GM21717 (cell line): ENCODE measurements around the gene GLT8D2.
"Not testable (repeated sequence)": the region's sequence is repeated elsewhere in the genome, so short reads cannot be mapped to it uniquely, and the experiment has no call there.

Experiments used
- ATAC-seq: cut with Tn5 transposase; IDR thresholded peaks from one replicate; pipeline ENCODE4 v1.9.1; 2021; ENCODE audit warnings: mild to moderate bottlenecking, moderate library complexity; ENCODE audit not compliant: unreplicated experiment

The GLT8D2 gene

DNA sequence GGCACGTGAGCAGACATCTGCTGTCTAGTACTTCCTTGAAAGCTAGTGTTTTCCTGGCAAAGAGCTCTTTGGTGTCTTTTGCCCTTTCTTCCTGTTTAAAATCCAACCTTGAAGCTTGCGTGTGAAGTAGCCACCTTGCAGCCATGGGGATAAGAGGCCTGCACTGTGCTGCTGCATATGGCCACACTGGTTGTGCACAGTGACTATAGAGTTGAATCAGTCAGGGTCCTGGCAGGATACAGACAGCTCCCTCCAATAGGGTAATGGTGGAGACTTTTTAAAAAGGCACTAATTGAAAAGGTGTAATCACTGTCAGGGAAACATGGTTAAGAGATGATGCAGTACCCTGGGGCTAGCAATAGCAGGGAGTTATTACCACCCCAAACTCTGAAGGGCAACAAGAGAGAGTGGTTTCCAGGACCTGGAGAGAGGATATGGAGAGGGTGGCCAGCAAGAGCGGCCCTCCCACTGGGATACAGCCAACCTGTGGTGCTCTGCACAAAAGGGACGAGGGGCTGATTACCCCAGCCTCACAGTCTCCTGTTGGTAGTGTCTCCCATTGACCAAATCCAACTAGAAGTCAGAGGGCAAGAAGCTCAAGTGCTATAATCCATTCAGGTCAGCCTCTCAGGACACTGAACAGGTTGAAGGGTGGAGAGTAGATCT, 4.8 kb upstream of the GLT8D2 start:
- ATAC-seq = no peak

DNA sequence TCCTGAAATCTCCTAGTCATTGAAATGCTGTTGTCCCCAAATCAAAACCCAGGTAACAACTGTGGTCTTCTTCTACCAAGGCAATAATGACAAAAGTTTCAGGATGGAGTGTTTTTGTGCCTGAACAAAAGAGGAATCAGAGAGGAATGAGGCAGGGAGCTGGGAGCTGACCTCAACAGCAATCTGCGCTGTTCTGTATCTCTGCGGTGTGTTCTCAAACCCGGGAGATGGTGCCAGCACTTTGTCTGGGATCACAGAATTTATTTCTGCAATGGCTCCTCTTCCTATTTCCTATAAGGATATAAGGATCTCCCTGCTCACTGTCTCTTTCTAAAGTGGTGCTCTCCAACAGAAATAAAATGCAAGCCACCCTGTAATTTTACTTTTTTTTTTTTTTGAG, 449 bp upstream of the GLT8D2 start:
- ATAC-seq = no peak

DNA sequence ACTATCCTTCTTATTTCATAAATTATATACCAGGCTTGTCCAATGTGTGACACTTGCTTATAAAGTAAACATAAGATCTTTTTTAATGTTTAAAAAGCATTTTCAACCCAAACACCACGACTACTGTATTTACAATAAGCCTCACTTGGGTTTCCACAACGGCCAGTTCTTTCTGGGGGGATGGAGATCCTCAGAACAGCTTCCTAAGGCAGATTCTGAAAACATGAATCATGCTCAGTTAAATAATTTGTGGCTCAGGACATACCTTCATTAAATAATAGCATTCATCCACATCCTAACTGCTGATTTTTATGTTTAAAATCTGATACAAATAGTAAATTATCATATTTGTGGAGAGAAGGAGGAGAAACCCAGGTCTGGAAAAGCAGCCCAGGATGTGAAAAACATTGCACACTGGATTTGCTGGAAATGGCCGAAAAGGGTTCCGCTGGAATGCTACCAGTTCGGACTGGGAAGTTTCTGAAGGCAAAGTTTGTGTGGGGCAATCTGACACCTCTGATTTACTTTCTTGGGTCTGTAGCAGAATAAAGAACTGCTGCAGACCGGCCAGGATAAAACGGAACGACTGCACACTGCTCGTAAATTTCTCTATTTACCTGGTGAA, 597 bp downstream of the GLT8D2 start:
- ATAC-seq = no peak

DNA sequence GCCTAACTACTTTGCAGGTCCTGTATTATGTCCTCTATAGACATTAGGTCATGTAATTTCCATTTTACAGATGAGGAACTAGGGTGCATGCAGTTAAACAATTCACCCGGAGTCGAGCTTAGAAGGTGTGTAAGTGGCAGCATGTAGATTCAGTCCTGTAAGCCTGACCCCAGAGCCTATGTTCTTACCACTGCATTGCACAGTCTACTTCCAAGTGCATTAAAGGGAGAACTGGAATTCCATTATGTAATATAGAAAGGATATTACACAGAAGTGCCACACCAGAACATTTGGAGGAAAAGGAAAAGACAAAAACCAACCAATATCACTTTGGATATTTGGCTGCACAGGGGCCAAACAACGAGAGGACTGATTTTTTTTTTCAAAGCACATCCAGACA, 1.2 kb downstream of the GLT8D2 start:
- no peak for ATAC-seq

DNA sequence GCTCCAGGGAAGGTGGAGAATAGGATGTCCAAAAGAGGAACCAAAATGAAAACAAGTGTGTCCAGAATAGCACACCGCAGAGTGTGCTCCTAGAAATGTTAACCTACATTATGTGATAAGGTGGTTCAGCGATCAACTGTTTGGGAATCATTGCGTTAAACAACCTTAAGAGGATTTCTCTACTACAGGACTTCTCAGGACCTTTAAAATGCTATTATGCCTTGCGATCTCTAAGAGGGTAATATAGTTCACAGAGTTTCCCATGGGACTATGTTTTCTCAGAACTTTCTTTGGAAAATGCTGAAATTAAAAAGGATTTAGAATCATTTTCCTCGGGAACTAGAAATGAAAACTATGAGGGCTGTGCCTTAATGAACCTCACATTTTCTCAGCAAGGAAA, 1.8 kb downstream of the GLT8D2 start:
- no peak for ATAC-seq

DNA sequence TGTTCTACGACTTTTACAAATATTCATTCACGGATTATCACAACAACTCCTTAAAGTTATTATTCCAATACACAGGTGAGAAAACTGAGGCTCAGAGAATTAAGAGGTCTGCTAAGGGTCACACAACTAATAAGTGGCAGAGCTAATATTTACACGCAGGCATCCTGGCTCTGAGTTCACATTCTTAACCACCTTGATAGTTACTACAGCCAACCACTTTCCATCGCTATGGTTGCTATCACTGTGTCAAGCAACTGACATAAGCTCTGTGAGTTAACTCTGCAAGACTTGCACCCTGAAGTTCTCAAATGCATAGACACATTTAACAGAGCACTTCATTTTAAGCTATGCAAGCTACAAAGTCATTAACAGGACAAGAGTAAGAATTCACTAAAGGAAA, 3.7 kb downstream of the GLT8D2 start:
- ATAC-seq = no peak

DNA sequence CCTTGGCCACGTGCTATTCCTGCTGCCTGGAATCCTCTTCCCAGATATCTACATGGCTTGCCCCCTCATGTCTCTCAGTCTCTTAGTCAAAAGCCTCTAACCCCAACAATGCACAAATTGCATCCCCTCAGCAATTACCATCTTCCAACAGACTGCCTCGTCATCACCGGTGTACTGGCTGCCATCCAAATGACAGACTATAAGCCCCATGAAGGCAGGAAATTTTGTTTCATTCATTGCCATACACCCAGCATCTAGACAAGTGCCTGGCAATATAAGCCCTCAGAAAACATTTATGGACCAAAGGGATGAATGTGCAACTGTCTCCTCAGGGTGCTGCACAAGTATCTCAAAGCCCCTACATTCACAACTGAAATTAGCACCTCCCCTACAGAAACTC, 5.8 kb downstream of the GLT8D2 start:
- no peak for ATAC-seq

DNA sequence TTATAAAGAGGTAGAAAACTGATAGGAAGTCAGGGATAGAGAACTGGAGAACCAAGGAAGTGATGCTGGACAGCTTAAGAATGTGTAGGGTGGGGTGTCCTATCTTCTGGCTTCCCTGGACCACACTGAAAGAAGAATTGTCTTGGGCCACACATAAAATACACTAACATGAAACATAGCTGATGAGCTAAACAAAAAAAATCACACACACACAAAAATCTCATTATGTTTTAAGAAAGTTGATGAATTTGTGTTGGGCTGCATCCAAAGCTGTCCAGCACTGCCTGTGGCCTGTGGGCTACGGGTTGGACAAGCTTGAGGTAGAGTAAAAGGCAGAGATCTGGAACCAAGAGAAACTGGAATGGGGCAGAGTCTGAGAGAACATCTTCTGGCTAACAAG, 7.4 kb downstream of the GLT8D2 start:
- ATAC-seq = no peak

DNA sequence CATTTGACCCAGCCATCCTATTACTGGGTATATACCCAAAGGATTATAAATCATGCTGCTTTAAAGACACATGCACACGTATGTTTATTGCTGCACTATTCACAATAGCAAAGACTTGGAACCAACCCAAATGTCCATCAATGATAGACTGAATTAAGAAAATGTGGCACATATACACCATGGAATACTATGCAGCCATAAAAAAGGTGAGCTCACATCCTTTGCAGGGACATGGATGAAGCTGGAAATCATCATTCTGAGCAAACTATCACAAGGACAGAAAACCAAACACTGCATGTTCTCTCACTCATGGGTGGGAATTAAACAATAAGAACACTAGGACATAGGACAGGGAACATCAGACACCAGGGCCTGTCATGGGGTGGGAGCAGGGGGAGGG, 10.2 kb downstream of the GLT8D2 start:
- ATAC-seq = not testable (repeated sequence)

DNA sequence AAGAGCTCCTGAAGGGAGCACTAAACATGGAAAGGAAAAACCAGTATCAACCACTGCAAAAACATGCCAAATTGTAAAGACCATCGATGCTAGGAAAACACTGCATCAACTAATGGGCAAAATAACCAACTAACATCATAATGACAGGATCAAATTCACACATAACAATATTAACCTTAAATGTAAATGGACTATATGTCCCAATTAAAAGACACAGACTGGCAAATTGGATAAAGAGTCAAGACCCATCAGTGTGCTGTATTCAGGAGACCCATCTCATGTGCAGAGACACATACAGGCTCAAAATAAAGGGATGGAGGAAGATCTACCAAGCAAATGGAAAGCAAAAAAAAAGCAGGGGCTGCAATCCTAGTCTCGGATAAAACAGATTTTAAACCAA, 13.8 kb downstream of the GLT8D2 start:
- not testable (repeated sequence) for ATAC-seq

DNA sequence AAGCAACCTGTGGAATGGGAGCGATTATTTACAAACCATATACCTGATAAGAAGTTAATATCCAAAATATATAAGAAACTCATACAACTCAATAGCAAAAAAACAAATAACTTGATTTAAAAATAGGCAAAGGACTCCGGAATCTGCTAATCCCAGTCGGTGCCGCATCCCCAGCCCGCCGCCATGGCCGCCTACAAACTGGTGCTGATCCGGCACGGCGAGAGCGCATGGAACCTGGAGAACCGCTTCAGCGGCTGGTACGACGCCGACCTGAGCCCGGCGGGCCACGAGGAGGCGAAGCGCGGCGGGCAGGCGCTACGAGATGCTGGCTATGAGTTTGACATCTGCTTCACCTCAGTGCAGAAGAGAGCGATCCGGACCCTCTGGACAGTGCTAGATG, 19.4 kb downstream of the GLT8D2 start:
- ATAC-seq = not testable (repeated sequence)

DNA sequence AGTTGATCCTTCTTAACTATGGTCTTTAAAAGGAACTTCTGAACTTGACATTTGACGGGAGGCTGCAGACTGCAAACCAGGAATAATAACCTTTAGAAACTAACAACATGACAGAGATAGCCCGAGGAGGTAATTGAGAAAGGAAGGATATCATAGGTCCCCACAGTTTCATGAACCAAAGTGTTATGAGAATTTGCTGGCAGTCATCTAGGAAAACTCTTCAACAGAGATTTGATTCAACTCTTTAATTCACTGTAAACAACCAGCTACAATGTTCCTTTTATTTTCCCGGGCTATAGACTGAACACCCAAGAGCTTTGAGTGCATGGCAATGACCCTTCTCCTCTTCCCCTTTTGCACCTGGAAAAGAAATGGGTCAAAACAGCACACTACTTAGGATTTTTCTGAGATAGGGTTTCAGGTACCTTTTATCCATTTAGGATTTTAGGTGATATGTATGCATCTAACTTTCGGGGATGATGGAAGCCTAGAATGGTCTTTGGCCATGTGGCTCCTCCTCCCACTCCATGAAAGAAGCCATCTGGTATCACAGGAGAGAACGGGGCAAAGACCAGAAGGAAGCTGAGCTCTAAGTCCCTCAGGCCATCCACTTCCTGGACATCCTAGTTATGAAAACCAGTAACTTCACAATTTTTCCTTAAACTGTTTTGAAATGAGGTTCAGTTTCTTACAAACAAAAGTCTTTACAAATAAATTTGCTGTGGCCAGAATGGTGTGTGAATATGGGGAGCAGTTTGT, 23.0 kb downstream of the GLT8D2 start:
- no peak for ATAC-seq

DNA sequence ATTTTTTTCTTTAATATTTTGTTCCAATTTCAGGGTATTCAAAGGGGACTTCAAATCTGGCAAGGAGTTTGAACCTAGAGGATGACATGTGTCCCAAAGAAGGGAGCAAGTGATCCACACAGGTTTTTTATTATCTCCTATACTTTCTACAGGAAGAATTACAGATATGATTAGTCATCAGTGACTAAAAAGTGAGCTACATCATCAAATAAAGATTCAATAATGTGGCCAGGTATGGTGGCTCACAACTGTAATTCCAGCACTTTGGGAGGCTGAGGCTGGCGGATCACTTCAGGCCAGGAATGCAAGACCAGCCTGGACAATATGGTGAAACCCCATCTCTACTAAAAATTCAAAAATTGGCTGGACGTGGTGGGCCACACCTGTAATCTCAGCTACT, 24.2 kb downstream of the GLT8D2 start:
- ATAC-seq = no peak

DNA sequence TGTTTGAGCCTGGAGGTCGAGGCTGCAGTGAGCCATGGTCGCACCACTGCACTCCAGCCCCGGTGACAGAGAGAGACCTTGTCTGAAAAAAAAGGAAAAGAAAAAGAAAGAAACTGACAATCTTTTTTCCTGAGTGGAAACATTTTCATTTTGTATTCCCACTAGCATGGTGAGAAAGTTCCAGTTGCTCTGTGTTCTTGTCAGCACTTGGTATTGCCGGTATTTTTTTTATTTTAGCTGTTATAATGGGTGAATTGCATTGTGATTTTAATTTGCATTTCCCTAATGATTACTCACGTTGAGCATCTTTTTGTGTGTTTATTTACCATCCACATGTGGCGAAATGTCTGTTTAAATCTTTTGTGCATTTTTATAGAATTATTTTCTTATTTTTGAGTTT, 25.6 kb downstream of the GLT8D2 start:
- ATAC-seq = no peak

DNA sequence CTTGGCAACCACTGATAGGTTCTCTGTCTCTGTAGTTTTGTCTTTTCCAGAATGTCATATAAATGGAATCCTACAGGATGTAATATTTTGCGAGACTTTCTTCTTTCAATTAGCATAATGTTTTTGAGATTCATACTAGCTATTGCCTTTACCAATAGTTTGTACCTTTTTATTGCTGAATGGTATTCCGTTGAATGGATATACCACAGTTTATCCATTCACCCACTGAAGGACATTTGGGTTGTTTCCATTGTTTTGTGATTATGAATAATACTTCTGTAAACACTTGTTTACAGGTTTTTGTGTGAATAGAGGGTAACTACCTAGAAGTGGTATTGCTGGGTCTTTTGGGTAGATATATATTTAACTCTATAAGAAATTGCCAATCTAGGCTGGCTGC, 26.3 kb downstream of the GLT8D2 start:
- no peak for ATAC-seq

DNA sequence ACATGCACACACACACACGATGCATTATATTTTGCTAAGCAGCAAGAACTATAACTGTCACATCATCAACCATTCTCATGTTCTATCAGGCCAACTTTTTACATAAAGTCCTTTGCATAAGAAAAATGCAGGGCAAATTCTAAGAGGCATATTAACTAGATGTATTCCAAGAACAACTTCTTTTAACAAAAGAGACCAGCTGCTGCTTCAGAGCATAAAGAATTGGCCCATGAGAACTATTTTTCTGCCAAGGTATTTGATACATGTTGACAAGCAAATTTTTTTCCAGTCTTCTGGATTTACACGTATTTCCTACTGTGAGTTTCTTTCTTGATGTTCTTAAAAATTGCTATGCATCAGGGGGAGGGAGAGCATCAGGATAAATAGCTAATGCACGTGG, 27.2 kb downstream of the GLT8D2 start:
- ATAC-seq = no peak

DNA sequence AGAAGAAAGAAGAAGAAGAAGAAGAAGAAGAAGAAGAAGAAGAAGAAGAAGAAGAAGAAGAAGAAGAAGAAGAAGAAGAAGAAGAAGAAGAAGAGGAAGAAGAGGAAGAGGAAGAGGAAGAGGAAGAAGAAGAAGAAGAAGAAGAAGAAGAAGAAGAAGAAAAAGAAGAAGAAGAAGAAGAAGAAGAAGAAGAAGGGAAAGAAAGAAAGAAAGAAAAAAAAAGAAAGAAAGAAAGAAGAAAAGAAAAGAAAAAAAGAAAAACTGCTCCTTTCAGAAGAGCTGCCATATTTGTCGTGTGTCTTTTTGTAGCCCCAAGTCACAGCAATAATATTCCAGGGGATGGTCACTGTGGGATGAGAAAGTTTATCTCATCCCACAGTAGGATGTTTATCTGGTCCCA, 28.1 kb downstream of the GLT8D2 start:
- not testable (repeated sequence) for ATAC-seq

DNA sequence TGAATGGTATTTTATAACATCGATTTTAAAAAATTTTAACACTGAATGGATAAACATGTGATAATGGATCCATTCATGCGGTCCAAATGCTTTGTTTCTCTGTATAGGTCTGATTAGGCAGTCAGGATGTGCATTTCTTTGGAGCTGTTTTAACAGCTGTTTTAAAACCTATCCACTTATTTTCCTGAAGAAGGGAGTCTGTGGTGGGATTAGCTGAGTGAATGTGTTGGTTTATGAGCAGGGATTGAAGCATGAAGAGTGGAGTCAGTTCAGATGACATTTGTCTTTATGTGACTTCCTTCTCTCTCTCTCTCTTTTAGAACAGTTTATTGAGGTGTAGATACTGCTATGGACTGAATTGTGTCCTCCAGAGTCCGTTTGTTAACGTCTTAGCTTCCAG, 37.7 kb downstream of the GLT8D2 start:
- ATAC-seq = no peak

DNA sequence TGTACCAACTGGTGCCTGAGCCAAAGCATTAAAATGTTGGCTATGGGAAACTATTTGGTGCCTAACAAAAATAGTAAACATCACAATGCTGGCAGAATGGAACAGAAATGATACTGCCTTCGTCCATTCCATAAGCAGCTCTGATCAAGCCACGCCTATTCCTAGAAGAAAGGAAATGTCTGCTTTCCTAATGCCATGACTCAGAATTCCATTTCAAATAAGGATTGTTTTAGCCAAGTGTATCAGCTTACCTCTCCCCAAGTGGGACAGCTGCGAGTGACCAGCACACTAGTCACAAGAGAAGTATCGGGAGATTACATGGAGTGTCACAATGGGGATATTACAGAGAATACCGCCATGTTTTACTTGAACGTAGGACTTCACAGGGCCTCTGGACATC, 38.7 kb downstream of the GLT8D2 start:
- ATAC-seq = no peak

DNA sequence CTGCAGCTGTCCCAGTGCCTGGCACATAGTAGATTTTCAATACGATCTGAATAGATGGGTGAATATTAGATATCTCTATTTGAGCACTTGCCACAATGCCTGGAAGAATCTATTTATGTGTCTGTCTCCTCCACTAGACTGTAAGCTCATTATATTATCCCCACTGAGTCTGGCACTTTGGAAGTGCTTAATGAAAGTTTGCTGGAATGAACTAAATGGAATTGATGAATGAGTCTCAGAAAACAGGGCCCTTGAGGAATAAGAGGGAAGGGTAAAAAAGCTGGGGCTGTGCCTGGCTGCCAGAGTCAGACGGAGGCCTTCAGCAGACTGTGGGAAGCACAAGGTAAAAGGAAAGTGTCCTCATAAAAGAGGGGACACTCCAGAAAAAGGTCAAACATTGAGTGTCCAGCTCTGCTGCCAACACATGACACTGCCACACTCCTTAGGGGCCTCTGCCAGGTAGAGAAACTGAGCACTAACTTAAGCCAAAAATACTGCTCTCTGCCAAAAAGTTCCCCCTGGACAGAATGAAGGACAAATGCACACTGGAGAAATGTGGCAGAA, 39.3 kb downstream of the GLT8D2 start:
- no peak for ATAC-seq

DNA sequence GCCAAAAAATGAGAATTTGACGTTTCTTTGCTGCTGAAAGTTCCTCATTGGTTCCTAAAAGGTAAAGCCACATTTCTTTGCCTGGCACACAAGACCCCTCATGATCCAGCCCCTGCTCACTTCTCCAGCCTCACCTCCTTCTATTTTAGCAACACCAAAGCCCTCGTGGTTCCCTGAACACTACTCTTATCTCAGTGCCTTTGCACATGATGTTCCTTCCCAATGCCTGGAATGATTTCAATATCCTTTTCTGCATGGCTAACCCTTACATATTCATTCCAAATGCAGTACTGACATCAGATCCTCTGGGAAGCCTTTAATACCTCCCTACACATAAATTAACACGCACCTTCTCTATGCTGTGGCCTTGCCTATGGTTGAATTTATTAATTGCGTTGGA, 39.9 kb downstream of the GLT8D2 start:
- no peak for ATAC-seq

DNA sequence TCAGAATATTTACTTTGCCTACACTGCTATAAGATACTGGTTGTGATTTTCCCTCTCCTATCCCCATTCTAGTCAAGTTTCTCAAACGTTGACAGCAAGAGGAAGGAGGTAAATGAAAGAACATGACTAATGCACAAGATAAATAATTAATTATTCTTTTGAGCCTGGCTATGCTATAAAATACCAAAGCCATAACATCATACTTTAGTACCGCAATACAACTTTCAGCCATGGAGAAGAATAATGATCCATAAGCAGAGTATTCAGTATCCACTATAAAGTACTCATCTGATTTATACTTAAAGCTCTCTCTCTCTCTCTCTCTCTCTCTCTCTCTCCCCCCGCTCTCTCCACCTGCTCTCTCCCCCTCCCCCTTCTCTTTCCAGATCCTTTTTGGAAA, 43.1 kb downstream of the GLT8D2 start:
- ATAC-seq = no peak
